Chondrocyte (in vitro differentiated cells): Measurements from ENCODE around the gene PNMA6A. TPM values are rescaled to one million over a fixed set of nuclear protein-coding genes. Genes with fewer than 3 reads are reported as not detected.
"Not testable (repeated sequence)": the region's sequence is repeated elsewhere in the genome, so short reads cannot be mapped to it uniquely, and the experiment has no call there.

Experiments
- DNase-seq: peaks from one replicate; pipeline ENCODE4 v3.0.0; 2021; ENCODE audit warnings: mixed read lengths, low spot score
- H3K27ac Mint-ChIP-seq: one replicate; pipeline ENCODE4 v1.8.0; 2021; ENCODE audit warnings: mild to moderate bottlenecking, moderate library complexity, mixed read lengths; ENCODE audit not compliant: unreplicated experiment
- H3K27me3 Mint-ChIP-seq: 2 replicates; pipeline ENCODE4 v1.8.0; 2021; ENCODE audit warnings: low read depth, mixed read lengths
- H3K36me3 Mint-ChIP-seq: 2 replicates; pipeline ENCODE4 v1.8.0; 2021; ENCODE audit warnings: low read depth, mixed read lengths
- H3K4me1 Mint-ChIP-seq: 2 replicates; pipeline ENCODE4 v1.8.0; 2021; ENCODE audit warnings: low read depth, mild to moderate bottlenecking, mixed read lengths
- H3K4me3 Mint-ChIP-seq: one replicate; pipeline ENCODE4 v1.8.0; 2021; ENCODE audit warnings: mild to moderate bottlenecking, moderate library complexity, mixed read lengths; ENCODE audit not compliant: unreplicated experiment
- H3K9me3 Mint-ChIP-seq: 2 replicates; pipeline ENCODE4 v1.8.0; 2021; ENCODE audit warnings: low read depth, mixed read lengths
- CTCF ChIP-seq: fragments of 200-600 bp; sonication (generic); IDR thresholded peaks from 2 replicates; pipeline ENCODE4 v1.5.0; 2021; ENCODE audit warnings: antibody characterized with exemption, mild to moderate bottlenecking, moderate library complexity
- total RNA-seq: library from RNA; stranded (reverse); gene quantifications from 3 replicates; pipeline ENCODE4 v1.2.1, GENCODE V29; 2021

Gene PNMA6A
- total RNA-seq, 1 donor from 2014 or later = 4.7 TPM

GRCh38 chrX:153102418-153102817 lies 30.2 kb downstream of the PNMA6A start:
- no peak for TF ChIP-seq CTCF
- H3K36me3 Mint-ChIP-seq = peaks cover 1% of the 10 kb centered on the region
- no peak for DNase-seq
- H3K4me3 Mint-ChIP-seq = no peak overlapping the region
- H3K27me3 Mint-ChIP-seq = peaks cover 5% of the 10 kb centered on the region
- no peaks in the 10 kb centered on the region for H3K4me1 Mint-ChIP-seq
- H3K9me3 Mint-ChIP-seq = peaks cover 44% of the 10 kb centered on the region
- no peak overlapping the region for H3K27ac Mint-ChIP-seq

- H3K4me1 Mint-ChIP-seq, H3K4me3 Mint-ChIP-seq, H3K27me3 Mint-ChIP-seq, H3K27ac Mint-ChIP-seq, H3K36me3 Mint-ChIP-seq, DNase-seq: not testable (repeated sequence)
- H3K9me3 Mint-ChIP-seq = peaks cover 44% of the 10 kb centered on the region
Measured at GRCh38 chrX:153104959-153105358, 32.7 kb downstream of the PNMA6A start.

- H3K27me3 Mint-ChIP-seq, H3K27ac Mint-ChIP-seq, DNase-seq, H3K4me3 Mint-ChIP-seq, H3K36me3 Mint-ChIP-seq, H3K4me1 Mint-ChIP-seq: not testable (repeated sequence)
- H3K9me3 Mint-ChIP-seq = peaks cover 31% of the 10 kb centered on the region
Measured at GRCh38 chrX:153106092-153106801, 34.0 kb downstream of the PNMA6A start.

GRCh38 chrX:153110735-153111134 lies 38.5 kb downstream of the PNMA6A start:
- H3K36me3 Mint-ChIP-seq, H3K4me1 Mint-ChIP-seq, H3K9me3 Mint-ChIP-seq, H3K27me3 Mint-ChIP-seq, H3K27ac Mint-ChIP-seq, DNase-seq, H3K4me3 Mint-ChIP-seq: not testable (repeated sequence)

GRCh38 chrX:153113851-153114250 lies 41.6 kb downstream of the PNMA6A start:
- DNase-seq, H3K4me3 Mint-ChIP-seq, H3K36me3 Mint-ChIP-seq, H3K4me1 Mint-ChIP-seq, H3K27ac Mint-ChIP-seq, H3K27me3 Mint-ChIP-seq, H3K9me3 Mint-ChIP-seq: not testable (repeated sequence)

- not testable (repeated sequence) for DNase-seq, H3K36me3 Mint-ChIP-seq, H3K27me3 Mint-ChIP-seq, H3K4me1 Mint-ChIP-seq, H3K27ac Mint-ChIP-seq, H3K4me3 Mint-ChIP-seq, H3K9me3 Mint-ChIP-seq
Measured at GRCh38 chrX:153117754-153118153, 45.5 kb downstream of the PNMA6A start.

GRCh38 chrX:153120230-153120629 lies 48.0 kb downstream of the PNMA6A start:
- not testable (repeated sequence) for DNase-seq, H3K36me3 Mint-ChIP-seq, H3K27me3 Mint-ChIP-seq, H3K4me1 Mint-ChIP-seq, H3K27ac Mint-ChIP-seq, H3K9me3 Mint-ChIP-seq, H3K4me3 Mint-ChIP-seq

GRCh38 chrX:153123468-153123867 lies 51.2 kb downstream of the PNMA6A start:
- not testable (repeated sequence) for DNase-seq, H3K27me3 Mint-ChIP-seq, H3K4me1 Mint-ChIP-seq, H3K36me3 Mint-ChIP-seq, H3K4me3 Mint-ChIP-seq, H3K9me3 Mint-ChIP-seq, H3K27ac Mint-ChIP-seq

Other genes starting within 250 kb of the PNMA6A start
- gene CETN2, start 241.7 kb upstream of the PNMA6A start, total RNA-seq = 27.0 to 42.3 TPM (median 30.0 TPM) in 3 replicates
- gene NSDHL, start 241.4 kb upstream of the PNMA6A start, total RNA-seq = 18.1 to 20.3 TPM (median 18.7 TPM) in 3 replicates
- gene ZNF185, start 174.4 kb upstream of the PNMA6A start, total RNA-seq = 6.0 to 14.0 TPM (median 13.7 TPM) in 3 replicates
- not detected in 3 replicates for gene PNMA5, start 78.3 kb upstream of the PNMA6A start, total RNA-seq
- 0.12 to 0.67 TPM (median 0.67 TPM) in 3 replicates for gene PNMA3, start 16.0 kb upstream of the PNMA6A start, total RNA-seq
- gene MAGEA1, start 106.8 kb downstream of the PNMA6A start, total RNA-seq = not detected in 3 replicates
- not detected in 3 replicates for gene PNMA6F, start 249.3 kb downstream of the PNMA6A start, total RNA-seq